B cell (primary cell): Measurements from ENCODE around the gene EIF5.

Experiments
- EZH2 ChIP-seq: IDR thresholded peaks from 2 replicates; pipeline ENCODE4 v1.6.1; 2012; ENCODE audit warnings: borderline replicate concordance, low read depth, mild to moderate bottlenecking, moderate library complexity, low read length; ENCODE audit not compliant: insufficient read depth, poor library complexity, severe bottlenecking
- TF ChIP-seq, protein P1 (sequence below): fragments of 200-600 bp; IDR thresholded peaks from one replicate; pipeline ENCODE4 v1.8.0; 2022; ENCODE audit warnings: antibody characterized with exemption, mild to moderate bottlenecking

DNA sequence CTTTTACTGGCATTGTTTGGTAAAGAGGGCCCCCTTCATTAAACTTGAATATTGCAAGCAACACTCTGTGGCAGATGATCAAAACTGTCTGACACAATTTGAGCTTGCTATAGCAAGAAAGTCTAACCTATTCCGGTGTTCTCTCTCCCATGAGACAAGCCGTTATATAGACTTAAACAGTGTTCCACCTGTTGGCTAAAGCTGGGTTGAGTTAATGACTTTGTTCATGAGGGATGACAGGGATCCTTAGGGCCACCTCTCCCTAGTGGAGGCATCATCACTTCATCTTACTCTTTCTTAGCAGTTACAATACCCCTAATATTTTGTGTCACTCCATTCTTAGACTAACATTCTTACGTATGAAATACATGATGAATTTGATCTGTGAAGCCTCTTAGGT is 3.8 kb downstream of the EIF5 start:
- TF ChIP-seq, protein P1, sequence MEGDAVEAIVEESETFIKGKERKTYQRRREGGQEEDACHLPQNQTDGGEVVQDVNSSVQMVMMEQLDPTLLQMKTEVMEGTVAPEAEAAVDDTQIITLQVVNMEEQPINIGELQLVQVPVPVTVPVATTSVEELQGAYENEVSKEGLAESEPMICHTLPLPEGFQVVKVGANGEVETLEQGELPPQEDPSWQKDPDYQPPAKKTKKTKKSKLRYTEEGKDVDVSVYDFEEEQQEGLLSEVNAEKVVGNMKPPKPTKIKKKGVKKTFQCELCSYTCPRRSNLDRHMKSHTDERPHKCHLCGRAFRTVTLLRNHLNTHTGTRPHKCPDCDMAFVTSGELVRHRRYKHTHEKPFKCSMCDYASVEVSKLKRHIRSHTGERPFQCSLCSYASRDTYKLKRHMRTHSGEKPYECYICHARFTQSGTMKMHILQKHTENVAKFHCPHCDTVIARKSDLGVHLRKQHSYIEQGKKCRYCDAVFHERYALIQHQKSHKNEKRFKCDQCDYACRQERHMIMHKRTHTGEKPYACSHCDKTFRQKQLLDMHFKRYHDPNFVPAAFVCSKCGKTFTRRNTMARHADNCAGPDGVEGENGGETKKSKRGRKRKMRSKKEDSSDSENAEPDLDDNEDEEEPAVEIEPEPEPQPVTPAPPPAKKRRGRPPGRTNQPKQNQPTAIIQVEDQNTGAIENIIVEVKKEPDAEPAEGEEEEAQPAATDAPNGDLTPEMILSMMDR = no peak
- TF ChIP-seq EZH2 = no peak
